NCI-H1092 treated with DMSO at 0.1 percent for 48 hours (cell line): ENCODE data around the gene TEX51.

ENCODE experiments used
- DNase-seq: peaks from one replicate; lab custom pipeline; 2025; lab: John Stamatoyannopoulos, UW

TEX51 gene

GRCh38 chr2:126893606-126894005, 5.1 kb upstream of the TEX51 start:
- no peak for DNase-seq

GRCh38 chr2:126894082-126894481, 4.6 kb upstream of the TEX51 start:
- no peak for DNase-seq

GRCh38 chr2:126894585-126895182, 4.0 kb upstream of the TEX51 start:
- no peak for DNase-seq

GRCh38 chr2:126895336-126895735, 3.4 kb upstream of the TEX51 start:
- DNase-seq, result no peak

- no peak for DNase-seq
Measured at GRCh38 chr2:126896471-126896870, 2.2 kb upstream of the TEX51 start.

GRCh38 chr2:126899616-126900185, 1.0 kb downstream of the TEX51 start:
- no peak for DNase-seq

- DNase-seq, result no peak
Measured at GRCh38 chr2:126900646-126901319, 2.1 kb downstream of the TEX51 start.

- DNase-seq, result no peak
Measured at GRCh38 chr2:126901459-126901858, 2.8 kb downstream of the TEX51 start.

- no peak for DNase-seq
Measured at GRCh38 chr2:126902152-126902835, 3.6 kb downstream of the TEX51 start.

- DNase-seq, result no peak
Measured at GRCh38 chr2:126902859-126903258, 4.2 kb downstream of the TEX51 start.

- no peak for DNase-seq
Measured at GRCh38 chr2:126905991-126906390, 7.3 kb downstream of the TEX51 start.

GRCh38 chr2:126906781-126907180, 8.1 kb downstream of the TEX51 start:
- DNase-seq, result no peak

- no peak for DNase-seq
Measured at GRCh38 chr2:126907671-126908070, 9.0 kb downstream of the TEX51 start.

GRCh38 chr2:126908721-126909177, 10.1 kb downstream of the TEX51 start:
- no peak for DNase-seq

GRCh38 chr2:126909366-126909765, 10.7 kb downstream of the TEX51 start:
- no peak for DNase-seq

GRCh38 chr2:126909781-126910180, 11.1 kb downstream of the TEX51 start:
- DNase-seq, result no peak

- no peak for DNase-seq
Measured at GRCh38 chr2:126910637-126911036, 11.9 kb downstream of the TEX51 start.

- DNase-seq, result no peak
Measured at GRCh38 chr2:126911111-126911796, 12.6 kb downstream of the TEX51 start.

- DNase-seq, result no peak
Measured at GRCh38 chr2:126912201-126912600, 13.5 kb downstream of the TEX51 start.

- no peak for DNase-seq
Measured at GRCh38 chr2:126913329-126913728, 14.6 kb downstream of the TEX51 start.

GRCh38 chr2:126913881-126914615, 15.4 kb downstream of the TEX51 start:
- no peak for DNase-seq
